ENCODE results near the gene LMOD1.

Gene LMOD1

DNA sequence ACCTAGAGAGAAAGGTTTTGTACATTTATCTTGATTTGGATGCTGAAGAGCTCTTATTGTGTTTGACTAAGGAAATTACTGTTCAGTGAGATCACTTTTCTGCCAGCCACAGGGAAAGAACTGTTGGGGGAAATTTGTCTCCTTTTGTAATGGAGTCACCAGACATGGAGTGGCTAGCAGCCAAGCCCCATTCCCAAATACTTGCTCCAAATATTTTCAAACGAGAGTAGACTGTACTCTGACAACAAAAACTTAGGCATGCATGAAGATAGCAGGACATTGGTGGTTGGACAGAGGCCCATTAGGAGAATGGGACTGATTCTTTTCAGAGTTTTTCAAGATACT is 96.3 kb downstream of the LMOD1 start:
- POLR2A ChIA-PET (ENCODE audit: low non-redundant PET) = interaction anchor here (0.6 kb wide), 1 partner anchor 8 kb away, joined by 4 read pairs; no protein-coding TSS in a partner anchor
- TF ChIP-seq, protein P1, sequence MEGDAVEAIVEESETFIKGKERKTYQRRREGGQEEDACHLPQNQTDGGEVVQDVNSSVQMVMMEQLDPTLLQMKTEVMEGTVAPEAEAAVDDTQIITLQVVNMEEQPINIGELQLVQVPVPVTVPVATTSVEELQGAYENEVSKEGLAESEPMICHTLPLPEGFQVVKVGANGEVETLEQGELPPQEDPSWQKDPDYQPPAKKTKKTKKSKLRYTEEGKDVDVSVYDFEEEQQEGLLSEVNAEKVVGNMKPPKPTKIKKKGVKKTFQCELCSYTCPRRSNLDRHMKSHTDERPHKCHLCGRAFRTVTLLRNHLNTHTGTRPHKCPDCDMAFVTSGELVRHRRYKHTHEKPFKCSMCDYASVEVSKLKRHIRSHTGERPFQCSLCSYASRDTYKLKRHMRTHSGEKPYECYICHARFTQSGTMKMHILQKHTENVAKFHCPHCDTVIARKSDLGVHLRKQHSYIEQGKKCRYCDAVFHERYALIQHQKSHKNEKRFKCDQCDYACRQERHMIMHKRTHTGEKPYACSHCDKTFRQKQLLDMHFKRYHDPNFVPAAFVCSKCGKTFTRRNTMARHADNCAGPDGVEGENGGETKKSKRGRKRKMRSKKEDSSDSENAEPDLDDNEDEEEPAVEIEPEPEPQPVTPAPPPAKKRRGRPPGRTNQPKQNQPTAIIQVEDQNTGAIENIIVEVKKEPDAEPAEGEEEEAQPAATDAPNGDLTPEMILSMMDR (conservative IDR thresholded peaks at IDR 0.05; ENCODE audit: low read depth) = no peak
- peak; percentile 51 for DNase-seq (ENCODE audit: low spot score)
- CTCF ChIA-PET = interaction anchor here (0.5 to 1.3 kb wide), 4 partner anchors 75 to 284 kb away, joined by 3 to 4 read pairs (median 4); no protein-coding TSS in a partner anchor
- no peak overlapping the region for H3K27ac ChIP-seq

DNA sequence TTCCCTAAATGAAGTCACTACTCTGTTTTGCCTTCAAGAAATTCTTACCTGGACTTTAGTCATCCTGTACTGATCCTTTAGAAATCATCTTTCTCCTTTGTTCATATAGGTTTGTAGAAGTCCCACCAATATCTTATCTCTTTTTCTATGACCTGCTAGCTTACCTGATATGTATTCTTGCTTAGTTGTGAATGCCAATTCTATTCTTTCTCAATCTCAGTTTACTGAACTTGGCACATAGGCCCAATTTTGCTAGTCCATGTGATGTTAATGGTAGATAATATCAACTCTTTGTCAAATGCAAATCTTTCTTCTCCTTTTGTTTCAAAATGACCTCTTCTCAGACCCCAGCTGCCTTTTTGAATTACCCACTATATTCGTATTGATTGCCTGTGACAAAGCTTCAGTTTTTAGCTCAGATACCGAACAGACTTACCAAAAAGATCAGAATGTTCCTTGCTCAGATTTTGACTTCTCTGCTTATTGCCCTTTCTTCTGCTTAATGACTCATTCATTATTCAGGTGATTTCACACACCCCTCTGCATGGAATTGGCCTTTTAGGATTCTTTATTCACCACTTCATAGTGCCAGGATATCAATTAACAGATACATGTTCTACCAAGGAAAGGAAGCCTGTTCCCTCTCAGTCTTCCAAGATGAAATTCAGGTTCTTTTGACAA is 96.8 kb downstream of the LMOD1 start:
- POLR2A ChIA-PET (ENCODE audit: low non-redundant PET) = interaction anchor here (0.6 kb wide), 1 partner anchor 9 kb away, joined by 4 read pairs; no protein-coding TSS in a partner anchor
- CTCF ChIA-PET = interaction anchor here (0.6 to 2.2 kb wide), 7 partner anchors 11 to 269 kb away, joined by 3 to 8 read pairs (median 4); no protein-coding TSS in a partner anchor
- TF ChIP-seq, protein P1 (conservative IDR thresholded peaks at IDR 0.05; ENCODE audit: low read depth) = no peak
- H3K27ac ChIP-seq = no peak overlapping the region
- DNase-seq (ENCODE audit: low spot score) = peak; percentile 70

DNA sequence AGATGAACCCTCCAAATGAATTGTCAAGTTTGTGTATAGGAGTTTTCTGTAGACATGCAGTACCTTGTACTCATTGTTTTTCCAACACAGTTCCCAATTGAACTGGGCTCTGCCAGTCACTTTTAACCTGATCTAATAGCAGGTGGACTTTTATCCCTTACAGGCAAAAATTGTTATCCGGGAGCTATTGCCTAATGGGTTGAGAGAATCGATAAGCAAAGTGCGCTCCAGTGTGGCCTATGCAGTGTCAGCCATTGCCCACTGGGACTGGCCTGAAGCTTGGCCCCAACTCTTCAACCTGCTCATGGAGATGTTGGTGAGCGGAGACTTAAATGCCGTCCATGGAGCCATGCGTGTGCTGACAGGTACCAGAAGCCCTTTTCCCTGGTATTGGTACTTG is 98.1 kb downstream of the LMOD1 start:
- no peak for DNase-seq (ENCODE audit: low spot score)
- ChIA-PET POLR2A (ENCODE audit: low non-redundant PET) (no interaction called here), CTCF (interaction anchor here (0.7 to 2.2 kb wide), 4 partner anchors 12 to 48 kb away, joined by 3 to 7 read pairs (median 6); no protein-coding TSS in a partner anchor)
- H3K27ac ChIP-seq = no peak overlapping the region
- TF ChIP-seq, protein P1 (conservative IDR thresholded peaks at IDR 0.05; ENCODE audit: low read depth) = no peak

DNA sequence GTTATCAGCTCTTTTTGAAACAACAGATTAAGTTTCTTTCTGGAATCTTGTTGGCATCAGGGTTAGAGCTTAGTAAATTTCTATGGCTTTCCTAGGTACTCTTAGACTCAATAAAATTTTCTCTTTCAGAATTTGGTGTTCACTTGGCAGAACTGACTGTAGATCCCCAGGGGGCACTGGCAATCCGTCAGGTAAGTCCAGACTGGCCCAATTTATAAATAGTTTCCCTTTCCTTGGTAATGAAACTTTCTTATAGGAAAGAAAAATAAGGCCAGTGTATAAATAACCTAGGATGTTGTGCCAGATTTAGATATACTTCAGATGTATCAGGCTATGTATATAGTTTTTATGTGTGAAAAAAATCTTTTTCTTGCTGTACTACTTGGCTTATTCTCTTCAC is 99.2 kb downstream of the LMOD1 start:
- ChIA-PET CTCF (interaction anchor here (1.5 kb wide), 1 partner anchor 49 kb away, joined by 6 read pairs; no protein-coding TSS in a partner anchor), POLR2A (ENCODE audit: low non-redundant PET) (no interaction called here)
- H3K27ac ChIP-seq = no peak overlapping the region
- DNase-seq (ENCODE audit: low spot score) = no peak
- TF ChIP-seq, protein P1 (conservative IDR thresholded peaks at IDR 0.05; ENCODE audit: low read depth) = no peak

Measured in RWPE1 (cell line).